Renal pelvis (tissue), 4 donors: ENCODE data around the gene NPTX2. TPM values are rescaled to one million over a fixed set of nuclear protein-coding genes. Genes with fewer than 3 reads are reported as not detected.
A peak's percentile ranks its signal among the peaks of the same experiment; 100 is the strongest.

Source experiments
- DNase-seq: peaks from one replicate; pipeline ENCODE4 v3.0.0-alpha.2; 2013
- polyA plus RNA-seq, 3 donors: library from polyadenylated mRNA; unstranded; fragments of 120-200 nt; gene quantifications; one replicate each; pipeline ENCODE4 v1.2.1, GENCODE V29; 2013; ENCODE audit not compliant: insufficient read length in 3 of 3

NPTX2 gene
- polyA plus RNA-seq, 3 donors = 2.0 to 4.6 (median 4.2) TPM

DNA sequence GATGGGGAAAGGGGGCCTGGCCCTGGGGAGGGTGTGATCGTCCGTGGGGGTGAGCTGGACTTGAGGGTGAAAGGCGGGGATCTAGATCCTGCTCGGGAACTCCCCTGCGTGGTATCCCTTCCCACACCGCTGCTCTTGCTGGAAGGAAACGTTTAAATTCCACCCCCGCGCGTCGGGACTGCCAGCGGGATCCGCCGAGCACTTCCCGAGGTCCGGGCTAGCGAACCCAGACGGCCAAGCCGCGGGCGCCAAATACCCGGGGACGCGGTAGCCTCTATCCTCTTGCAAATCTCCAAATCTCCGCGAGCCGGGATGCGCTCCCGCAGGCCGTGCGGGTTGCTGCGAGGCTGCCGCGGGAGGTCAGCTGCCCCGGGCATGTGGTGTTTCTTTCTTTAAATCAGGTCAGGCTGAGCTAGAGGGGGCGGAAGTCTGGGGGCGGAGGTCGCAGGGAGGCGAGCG, 904 bp downstream of the NPTX2 start:
- DNase-seq = no peak

- no peak for DNase-seq
Measured at GRCh38 chr7:98618786-98619185, 1.7 kb downstream of the NPTX2 start.

DNA sequence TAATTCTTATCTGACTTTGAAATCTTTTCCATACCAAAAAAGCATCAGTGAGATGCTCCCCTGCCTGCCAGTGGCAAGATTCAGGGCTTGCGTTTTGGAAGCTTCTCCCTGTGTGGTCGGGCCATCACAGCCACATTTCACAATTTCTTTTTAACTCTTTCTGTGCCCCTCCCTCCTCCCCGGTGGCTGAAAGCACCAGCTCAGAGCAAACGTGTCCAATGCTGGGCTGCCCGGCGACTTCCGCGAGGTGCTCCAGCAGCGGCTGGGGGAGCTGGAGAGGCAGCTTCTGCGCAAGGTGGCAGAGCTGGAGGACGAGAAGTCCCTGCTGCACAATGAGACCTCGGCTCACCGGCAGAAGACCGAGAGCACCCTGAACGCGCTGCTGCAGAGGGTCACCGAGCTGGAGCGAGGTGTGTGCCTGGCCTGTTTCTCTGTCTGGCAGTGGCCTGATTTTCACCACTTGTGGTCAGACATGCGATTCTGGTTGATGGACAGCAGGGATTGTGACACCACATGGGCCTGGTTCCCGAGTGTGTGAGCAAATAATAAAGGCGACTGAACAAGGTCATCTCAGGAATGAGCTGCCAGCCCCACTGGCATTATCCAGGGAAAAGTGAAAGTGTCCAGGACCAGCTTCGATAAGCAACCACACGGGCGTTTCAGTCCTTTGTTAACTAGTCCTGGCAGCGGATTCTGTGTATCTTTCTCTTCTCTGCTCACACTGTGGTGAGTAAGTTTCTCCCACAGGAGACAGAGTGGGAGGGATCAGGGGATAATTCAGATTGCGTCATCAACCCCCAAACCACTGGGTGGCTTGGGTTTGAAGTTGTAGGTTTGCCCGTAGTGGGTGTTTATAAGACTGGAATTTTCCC, 2.6 kb downstream of the NPTX2 start:
- no peak for DNase-seq

GRCh38 chr7:98621573-98622482, 4.7 kb downstream of the NPTX2 start:
- DNase-seq = no peak

- DNase-seq = no peak
Measured at GRCh38 chr7:98622926-98623325, 5.8 kb downstream of the NPTX2 start.

DNA sequence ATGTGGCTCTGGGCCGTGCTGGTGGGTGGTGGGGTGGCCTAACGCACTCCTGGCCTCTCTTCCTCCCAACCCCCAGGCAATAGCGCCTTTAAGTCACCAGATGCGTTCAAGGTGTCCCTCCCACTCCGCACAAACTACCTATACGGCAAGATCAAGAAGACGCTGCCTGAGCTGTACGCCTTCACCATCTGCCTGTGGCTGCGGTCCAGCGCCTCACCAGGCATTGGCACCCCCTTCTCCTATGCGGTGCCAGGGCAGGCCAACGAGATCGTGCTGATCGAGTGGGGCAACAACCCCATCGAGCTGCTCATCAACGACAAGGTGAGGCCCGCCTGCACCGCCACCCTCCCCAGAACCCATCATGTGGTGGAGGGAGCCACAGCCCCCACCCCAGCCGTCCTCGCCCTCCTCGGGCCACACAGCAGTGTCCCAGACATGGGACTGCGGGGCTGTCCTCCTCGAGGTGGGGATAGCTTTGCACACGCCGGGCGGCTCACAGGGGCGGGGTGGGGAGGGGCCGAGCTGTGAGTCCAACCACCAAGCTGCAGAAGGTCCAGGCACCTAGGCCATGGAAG, 7.8 kb downstream of the NPTX2 start:
- no peak for DNase-seq

- no peak for DNase-seq
Measured at GRCh38 chr7:98626460-98627412, 9.7 kb downstream of the NPTX2 start.

GRCh38 chr7:98627413-98627790, 10.3 kb downstream of the NPTX2 start:
- DNase-seq = no peak

- no peak for DNase-seq
Measured at GRCh38 chr7:98628418-98628817, 11.3 kb downstream of the NPTX2 start.

DNA sequence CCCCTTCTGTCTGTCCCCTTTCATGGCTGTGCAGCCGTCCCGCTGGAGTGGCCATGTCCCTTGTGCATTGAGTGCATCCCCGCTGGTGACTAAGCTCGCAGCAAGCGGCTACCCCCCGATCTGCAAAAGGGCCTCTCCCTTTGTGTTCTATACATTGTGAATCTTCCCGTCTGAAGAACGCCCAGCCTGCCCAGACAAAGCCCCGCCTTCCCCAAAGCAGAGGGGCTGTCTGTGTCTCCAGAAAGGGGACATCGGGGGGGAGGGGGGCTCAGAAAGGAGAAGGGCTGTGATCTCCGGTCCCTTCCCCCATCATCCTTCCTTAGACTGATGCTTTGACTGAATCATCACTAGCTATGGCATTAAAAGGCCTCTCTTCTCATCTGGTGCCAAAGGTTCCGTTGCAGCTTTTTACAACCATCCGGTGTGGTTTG, 11.9 kb downstream of the NPTX2 start:
- no peak for DNase-seq

- DNase-seq = no peak
Measured at GRCh38 chr7:98630149-98630548, 13.1 kb downstream of the NPTX2 start.

DNA sequence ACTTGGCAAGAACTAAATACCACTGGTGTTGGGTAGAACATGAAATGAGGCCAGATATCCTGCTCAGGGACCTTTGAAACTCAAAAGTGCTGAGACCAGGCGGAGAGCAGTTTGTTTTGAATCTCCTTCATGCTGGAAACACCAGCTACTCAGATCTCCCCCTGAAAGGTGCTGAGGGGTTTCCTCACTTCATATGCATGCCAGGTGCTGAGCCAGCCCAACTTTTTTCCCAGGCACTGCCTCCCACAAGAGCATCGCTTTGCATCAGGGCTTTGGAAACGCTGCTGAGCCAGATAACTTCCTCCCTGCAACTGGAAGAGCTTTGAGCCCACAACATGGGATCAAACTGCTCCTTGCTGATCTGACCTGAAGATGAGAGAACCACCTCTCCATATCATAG, 13.7 kb downstream of the NPTX2 start:
- DNase-seq = no peak

DNA sequence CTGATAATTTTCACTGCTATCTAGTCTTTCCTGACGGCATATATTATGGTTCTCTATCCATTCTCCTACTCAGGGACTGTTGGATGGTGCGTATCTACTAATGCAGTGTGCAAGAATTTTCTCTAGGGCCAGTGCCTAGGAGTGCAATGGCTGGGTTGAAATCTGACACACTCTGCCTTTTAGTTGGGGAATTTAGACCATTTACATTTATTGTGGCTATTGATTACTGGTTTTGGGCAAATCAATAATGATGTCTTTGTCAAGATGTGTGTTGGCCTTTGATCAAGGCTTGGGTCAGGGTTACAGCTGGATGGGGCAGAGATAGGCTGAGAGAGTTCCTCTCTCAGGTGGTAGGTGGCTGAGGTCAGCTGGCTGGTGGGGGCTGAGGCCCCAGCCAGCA, 21.8 kb downstream of the NPTX2 start:
- DNase-seq = no peak

DNA sequence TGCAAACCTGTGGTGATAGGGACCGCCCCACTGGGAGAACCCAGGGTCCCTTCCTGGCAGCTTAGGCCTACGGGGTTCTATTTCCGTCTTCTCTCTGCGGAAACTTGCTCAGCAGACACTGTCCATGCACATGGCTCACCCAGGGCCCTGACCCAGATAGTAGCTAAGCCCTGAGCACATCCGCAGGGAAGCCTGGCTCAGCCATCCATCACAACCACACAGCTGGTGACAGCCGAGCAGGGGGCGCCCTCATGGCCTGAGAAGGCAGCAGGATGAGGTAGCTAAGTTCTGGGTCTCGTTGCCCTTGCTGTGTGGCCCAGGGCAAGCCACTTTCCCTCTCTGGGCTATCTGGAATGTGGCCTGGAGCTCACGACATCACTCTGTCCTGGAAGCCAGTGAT, 23.3 kb downstream of the NPTX2 start:
- DNase-seq = no peak

DNA sequence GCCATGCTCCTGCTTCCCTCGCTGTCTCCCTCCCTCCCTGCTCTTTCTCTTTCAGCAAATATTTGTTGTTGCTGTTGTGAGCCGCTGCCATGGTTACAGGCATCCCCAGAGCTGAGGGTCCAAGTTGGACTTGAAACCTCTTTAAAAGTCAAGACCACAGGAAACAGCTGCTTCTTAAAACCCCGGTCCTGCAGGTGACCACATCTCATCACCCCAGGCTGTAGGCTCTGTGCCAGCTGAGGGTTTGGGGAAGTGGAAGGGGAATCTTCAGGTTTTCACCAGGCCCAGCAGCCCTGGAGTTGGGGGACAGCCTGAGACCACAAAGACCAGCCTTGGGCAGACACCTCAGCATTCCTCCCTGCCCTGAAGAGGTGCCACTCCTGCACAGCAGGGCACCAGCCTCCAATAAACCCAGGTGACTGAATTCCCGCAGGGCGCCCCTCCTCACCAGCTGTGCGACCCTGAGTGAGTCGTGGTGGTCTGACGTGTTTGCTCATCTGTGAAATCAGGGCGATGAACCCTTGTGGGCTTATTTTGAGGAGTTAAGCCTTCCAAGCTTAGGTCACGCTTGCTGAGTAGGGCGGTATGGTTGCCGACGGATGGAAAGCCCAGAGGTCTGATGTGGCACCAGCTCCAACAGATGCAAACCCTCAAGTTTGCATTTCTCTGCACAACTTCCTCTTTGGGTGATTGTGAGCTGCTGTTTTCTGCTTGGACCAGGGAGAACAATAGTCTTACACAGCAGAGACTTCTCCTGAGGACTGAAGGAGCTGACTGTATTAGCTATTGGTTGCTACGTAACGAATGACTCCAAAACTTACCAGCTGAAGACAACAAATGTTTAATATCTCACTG, 24.8 kb downstream of the NPTX2 start:
- DNase-seq = peak; percentile 59

- DNase-seq = no peak
Measured at GRCh38 chr7:98643236-98643985, 26.3 kb downstream of the NPTX2 start.

DNA sequence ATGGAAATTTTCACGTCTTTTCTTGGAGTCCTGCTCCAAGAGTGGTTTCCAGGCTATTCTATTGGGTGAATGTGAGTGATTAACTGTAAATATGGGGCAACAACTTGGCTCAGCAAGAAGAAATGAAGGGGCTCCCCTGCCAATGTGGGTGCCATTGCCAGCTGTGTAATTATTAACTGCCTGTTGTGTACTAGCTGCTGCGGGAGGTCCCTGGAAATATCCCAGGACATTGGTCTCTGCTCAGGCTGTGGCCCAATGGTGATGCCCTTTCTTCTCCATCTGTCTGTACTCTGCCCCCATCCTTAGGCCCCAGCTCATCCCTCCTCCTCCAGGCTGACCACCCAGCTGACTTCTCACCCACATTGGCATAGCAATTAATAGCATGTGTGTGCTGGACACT, 29.4 kb downstream of the NPTX2 start:
- no peak for DNase-seq

DNA sequence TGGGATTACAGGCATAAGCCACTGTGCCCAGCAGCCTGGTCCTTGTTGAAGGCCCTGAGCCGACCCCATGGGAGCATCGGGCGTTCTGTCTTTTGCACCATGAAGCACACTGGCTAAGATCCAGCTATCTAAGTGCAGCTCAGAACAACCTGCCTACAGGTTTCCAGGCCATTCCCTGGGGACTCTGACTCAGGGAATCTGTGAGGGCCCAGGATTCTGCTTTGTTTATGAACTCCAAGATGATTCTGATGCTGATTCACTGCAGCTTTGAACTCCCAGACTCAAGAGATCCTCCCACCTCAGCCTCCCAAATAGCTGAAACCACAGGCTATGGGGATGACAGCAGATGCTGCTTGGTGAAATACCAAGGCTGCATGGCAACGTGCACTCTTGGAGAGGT, 30.2 kb downstream of the NPTX2 start:
- no peak for DNase-seq

GRCh38 chr7:98651760-98652159, 34.7 kb downstream of the NPTX2 start:
- no peak for DNase-seq
